HepG2 (cell line): ENCODE data around the gene ARHGAP30. TPM values are rescaled to one million over a fixed set of nuclear protein-coding genes. Genes with fewer than 3 reads are reported as not detected.

ENCODE experiments used
- DNMT1 ChIP-seq: sonication (generic); formaldehyde crosslinking; IDR thresholded peaks from 2 replicates; pipeline ENCODE4 v1.5.1; 2020; ENCODE audit warnings: mild to moderate bottlenecking, missing genetic modification reagents
- ELF4 ChIP-seq: sonication (generic); formaldehyde crosslinking; IDR thresholded peaks from 2 replicates; pipeline ENCODE4 v1.5.0; 2020; ENCODE audit warnings: missing genetic modification reagents, mild to moderate bottlenecking, moderate library complexity, borderline replicate concordance
- PREB ChIP-seq: sonication (generic); formaldehyde crosslinking; IDR thresholded peaks from 2 replicates; pipeline ENCODE4 v1.4.0; 2020; ENCODE audit warnings: missing genetic modification reagents
- RAD21 ChIP-seq: fragments of 450-650 bp; formaldehyde crosslinking; IDR thresholded peaks from 2 replicates; pipeline ENCODE4 v1.5.0; 2020; ENCODE audit warnings: mild to moderate bottlenecking
- REST ChIP-seq, 2 experiments: IDR thresholded peaks; 2 replicates each; pipeline ENCODE4 v1.6.1; 2011 to 2012; ENCODE audit warnings: low read length in 2 of 2, borderline replicate concordance in 1 of 2, low read depth in 1 of 2, mild to moderate bottlenecking in 1 of 2, moderate library complexity in 1 of 2
- SMAD1 ChIP-seq: sonication (generic); formaldehyde crosslinking; IDR thresholded peaks from 2 replicates; pipeline ENCODE4 v1.4.0; 2020; ENCODE audit warnings: missing genetic modification reagents, low read depth, mild to moderate bottlenecking, borderline replicate concordance
- SMARCC2 ChIP-seq: fragments of 450-650 bp; IDR thresholded peaks from 2 replicates; pipeline ENCODE4 v1.6.1; 2017; ENCODE audit warnings: antibody characterized with exemption, mild to moderate bottlenecking
- XRCC5 ChIP-seq: fragments of 200-400 bp; formaldehyde crosslinking; optimal IDR thresholded peaks from 2 replicates; pipeline ENCODE3; 2017; ENCODE audit warnings: mild to moderate bottlenecking, low read length
- ZFP41 ChIP-seq: sonication (generic); formaldehyde crosslinking; IDR thresholded peaks from 2 replicates; pipeline ENCODE4 v1.4.0; 2020; ENCODE audit warnings: mild to moderate bottlenecking, missing genetic modification reagents, borderline replicate concordance
- ZKSCAN1 ChIP-seq: fragments of 150-350 bp; IDR thresholded peaks from 2 replicates; pipeline ENCODE4 v1.6.1; 2014; ENCODE audit warnings: low read length
- ZNF318 ChIP-seq: sonication (generic); formaldehyde crosslinking; IDR thresholded peaks from 2 replicates; pipeline ENCODE4 v1.4.0; 2020; ENCODE audit warnings: mild to moderate bottlenecking, missing genetic modification reagents
- ZNF383 ChIP-seq: sonication (generic); formaldehyde crosslinking; IDR thresholded peaks from 2 replicates; pipeline ENCODE4 v1.4.0; 2020; ENCODE audit warnings: missing genetic modification reagents, mild to moderate bottlenecking, borderline replicate concordance
- ZNF691 ChIP-seq: sonication (generic); formaldehyde crosslinking; IDR thresholded peaks from 2 replicates; pipeline ENCODE4 v1.4.0; 2020; ENCODE audit warnings: missing genetic modification reagents, low read depth, mild to moderate bottlenecking, borderline replicate concordance
- ZNF775 ChIP-seq: sonication (generic); formaldehyde crosslinking; IDR thresholded peaks from 2 replicates; pipeline ENCODE4 v1.4.0; 2020; ENCODE audit warnings: missing genetic modification reagents, mild to moderate bottlenecking, moderate library complexity, borderline replicate concordance
- ZNF879 ChIP-seq: sonication (generic); formaldehyde crosslinking; IDR thresholded peaks from 2 replicates; pipeline ENCODE4 v1.8.1; 2023; ENCODE audit warnings: missing genetic modification reagents
- ZSCAN9 ChIP-seq: IDR thresholded peaks from 2 replicates; pipeline ENCODE4 v1.6.1; 2016; ENCODE audit warnings: borderline replicate concordance
- polyA plus RNA-seq, 8 experiments: library from polyadenylated mRNA; depleted of rRNA in 3 of 8; stranded (reverse) in 7 of 8; unstranded in 1 of 8; fragments of >200 nt; fragmentation: Illumina TruSeq in 4 of 8; extraction: Trizol in 4 of 8; gene quantifications; 2 replicates each; pipeline versions ENCODE4 v1.2.1 to v1.2.3, GENCODE V29; 2011 to 2016; ENCODE audit warnings: low read depth in 4 of 8, missing spikeins in 1 of 8, mixed read lengths in 1 of 8; ENCODE audit not compliant: insufficient read depth in 1 of 8
- total RNA-seq, 5 experiments: library from RNA; depleted of rRNA; stranded (reverse); fragments of >200 nt; fragmentation: Illumina TruSeq; extraction: Trizol; gene quantifications; 2 replicates each; pipeline ENCODE4 v1.2.3, GENCODE V29; 2016; ENCODE audit warnings: low read depth in 1 of 5

Gene ARHGAP30
- total and polyA plus RNA-seq, 2 of the 13 experiments (the other 11 are each of a cell fraction or from before 2014, with no cell fraction given) = 0.13 to 0.20 TPM

- TF ChIP-seq ZNF318 (CRISPR knock-in tag) (0 out of 2 replicates have a peak, but pooled peaks have one; percentile 68), ZNF879 (CRISPR knock-in tag) (no peak), ZSCAN9 (CRISPR knock-in tag) (no peak), SMARCC2 (no peak), ZNF775 (CRISPR knock-in tag) (no peak), ZNF383 (CRISPR knock-in tag) (0 out of 2 replicates have a peak, but pooled peaks have one; percentile 39), ZNF691 (CRISPR knock-in tag) (0 out of 2 replicates have a peak, but pooled peaks have one; percentile 19), SMAD1 (CRISPR knock-in tag) (0 out of 2 replicates have a peak, but pooled peaks have one; percentile 59), ZFP41 (CRISPR knock-in tag) (no peak), XRCC5 (peak; percentile 31), RAD21 (CRISPR knock-in tag) (peak; percentile 67), ZKSCAN1 (no peak), DNMT1 (CRISPR knock-in tag) (no peak), PREB (CRISPR knock-in tag) (no peak), ELF4 (CRISPR knock-in tag) (no peak), REST (IDR thresholded peaks at IDR 0.05; ENCODE audit: borderline replicate concordance in 1 of 2, low read depth in 1 of 2, low read length in 2 of 2) (no peak)
Observed at GRCh38 chr1:161071886-161072371, 2.2 kb upstream of the ARHGAP30 start (continued).
